ENCODE measurements around the gene FCAMR. TPM values are rescaled to one million over a fixed set of nuclear protein-coding genes. Genes with fewer than 3 reads are reported as not detected.

The FCAMR gene
- total and polyA plus RNA-seq, 3 experiments from 2014 or later, result not detected

- H3K27me3 Mint-ChIP-seq, result peaks cover 4 to 5% of the 10 kb centered on the region in 2 donors
- no peaks in the 10 kb centered on the region for H3K36me3 Mint-ChIP-seq
- CTCF ChIA-PET, result interaction anchor here (1.0 to 1.2 kb wide), 2 partner anchors 204 to 449 kb away, joined by 3 read pairs; no protein-coding TSS in a partner anchor
- H3K4me3 ChIP-seq (ENCODE audit: low read length), result no peak overlapping the region
- H3K9me3 ChIP-seq (ENCODE audit: low read length), result no peaks in the 10 kb centered on the region
- H3K9me3 Mint-ChIP-seq, result no peaks in the 10 kb centered on the region
- no peak overlapping the region for H3K27ac Mint-ChIP-seq
- no peak overlapping the region for H3K27ac ChIP-seq (ENCODE audit: low read depth, low read length)
- POLR2A ChIA-PET, result no interaction called here
- H3K4me1 ChIP-seq (ENCODE audit: insufficient read depth, low read length), result no peaks in the 10 kb centered on the region
- H3K27me3 ChIP-seq (ENCODE audit: insufficient read depth, low read length, poor library complexity, severe bottlenecking), result no peaks in the 10 kb centered on the region
- peaks cover 0 to 5% (median 0%) of the 10 kb centered on the region in 3 donors for H3K4me1 Mint-ChIP-seq
- no peaks in the 10 kb centered on the region for H3K36me3 ChIP-seq (ENCODE audit: insufficient read depth, low read length)
- H3K4me3 Mint-ChIP-seq, result no peak overlapping the region
- no peak for DNase-seq
Measured at GRCh38 chr1:206939131-206939530, 31.1 kb downstream of the FCAMR start.

- peaks cover 0 to 7% of the 10 kb centered on the region in 2 donors for H3K27me3 Mint-ChIP-seq
- no peak overlapping the region for H3K4me3 Mint-ChIP-seq
- ChIA-PET CTCF (interaction anchor here (2.8 to 3.0 kb wide), 2 partner anchors 12 to 25 kb away, joined by 13 to 16 read pairs; no protein-coding TSS in a partner anchor), POLR2A (no interaction called here)
- peaks cover 8 to 10% (median 9%) of the 10 kb centered on the region in 3 donors for H3K4me1 Mint-ChIP-seq
- no peak for DNase-seq
- peaks cover 9% of the 10 kb centered on the region for H3K4me1 ChIP-seq (ENCODE audit: insufficient read depth, low read length)
- H3K36me3 Mint-ChIP-seq, result no peaks in the 10 kb centered on the region
- no peak overlapping the region for H3K27ac Mint-ChIP-seq
- H3K36me3 ChIP-seq (ENCODE audit: insufficient read depth, low read length), result no peaks in the 10 kb centered on the region
- no peak overlapping the region for H3K27ac ChIP-seq (ENCODE audit: low read depth, low read length)
- H3K9me3 Mint-ChIP-seq, result no peaks in the 10 kb centered on the region
- H3K27me3 ChIP-seq (ENCODE audit: insufficient read depth, low read length, poor library complexity, severe bottlenecking), result no peaks in the 10 kb centered on the region
- H3K4me3 ChIP-seq (ENCODE audit: low read length), result no peak overlapping the region
- no peaks in the 10 kb centered on the region for H3K9me3 ChIP-seq (ENCODE audit: low read length)
Measured at GRCh38 chr1:206937425-206937824, 32.8 kb downstream of the FCAMR start.

DNA sequence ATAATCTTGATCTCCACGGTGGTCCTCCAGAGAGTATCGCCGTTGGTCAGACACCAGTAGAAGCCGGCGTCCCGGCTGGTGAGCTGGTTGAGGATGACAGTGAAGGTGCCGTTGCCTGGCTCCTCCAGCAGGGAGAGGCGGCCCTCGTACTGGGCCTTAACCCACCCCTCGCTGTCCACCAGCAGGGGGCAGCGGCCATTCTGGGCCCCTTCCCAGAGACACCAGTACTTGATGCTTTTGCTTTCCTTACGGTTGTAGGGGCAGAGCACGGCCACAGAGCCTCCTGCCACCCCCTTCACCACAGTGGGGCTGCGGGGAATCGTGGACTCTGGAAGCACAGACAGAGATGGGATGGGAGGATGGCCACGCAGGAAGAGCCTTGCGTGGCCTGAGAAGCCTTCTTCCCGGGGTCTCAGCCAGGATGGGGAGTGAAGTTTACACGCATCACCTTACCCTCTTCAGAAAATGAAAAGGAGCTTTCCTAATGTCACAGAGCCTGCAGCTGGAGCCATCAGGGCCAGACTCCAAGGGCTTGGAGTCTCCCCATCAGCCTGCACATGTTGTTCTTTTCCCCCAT is 34.7 kb downstream of the FCAMR start:
- H3K27ac Mint-ChIP-seq, result no peak overlapping the region
- peaks cover 18 to 25% (median 24%) of the 10 kb centered on the region in 3 donors for H3K4me1 Mint-ChIP-seq
- no peaks in the 10 kb centered on the region for H3K9me3 ChIP-seq (ENCODE audit: low read length)
- H3K27ac ChIP-seq (ENCODE audit: low read depth, low read length), result no peak overlapping the region
- POLR2A ChIA-PET, result interaction anchor here (0.6 to 1.7 kb wide), 3 partner anchors 9 to 14 kb away, joined by 3 to 5 read pairs (median 4); partner anchors contain the start of gene FCMR
- H3K4me3 ChIP-seq (ENCODE audit: low read length), result no peak overlapping the region
- H3K4me3 Mint-ChIP-seq, result no peak overlapping the region
- no peaks in the 10 kb centered on the region for H3K27me3 ChIP-seq (ENCODE audit: insufficient read depth, low read length, poor library complexity, severe bottlenecking)
- peaks cover 16% of the 10 kb centered on the region for H3K4me1 ChIP-seq (ENCODE audit: insufficient read depth, low read length)
- DNase-seq, result peak in 3 of 5 donors; percentile 13 to 49 (median 18)
- H3K36me3 Mint-ChIP-seq, result no peaks in the 10 kb centered on the region
- H3K9me3 Mint-ChIP-seq, result no peaks in the 10 kb centered on the region
- CTCF ChIA-PET, result interaction anchor here (1.2 to 3.0 kb wide), 8 partner anchors 10 to 201 kb away, joined by 3 to 16 read pairs (median 6); no protein-coding TSS in a partner anchor
- peaks cover 0 to 4% of the 10 kb centered on the region in 2 donors for H3K27me3 Mint-ChIP-seq
- H3K36me3 ChIP-seq (ENCODE audit: insufficient read depth, low read length), result no peaks in the 10 kb centered on the region

DNA sequence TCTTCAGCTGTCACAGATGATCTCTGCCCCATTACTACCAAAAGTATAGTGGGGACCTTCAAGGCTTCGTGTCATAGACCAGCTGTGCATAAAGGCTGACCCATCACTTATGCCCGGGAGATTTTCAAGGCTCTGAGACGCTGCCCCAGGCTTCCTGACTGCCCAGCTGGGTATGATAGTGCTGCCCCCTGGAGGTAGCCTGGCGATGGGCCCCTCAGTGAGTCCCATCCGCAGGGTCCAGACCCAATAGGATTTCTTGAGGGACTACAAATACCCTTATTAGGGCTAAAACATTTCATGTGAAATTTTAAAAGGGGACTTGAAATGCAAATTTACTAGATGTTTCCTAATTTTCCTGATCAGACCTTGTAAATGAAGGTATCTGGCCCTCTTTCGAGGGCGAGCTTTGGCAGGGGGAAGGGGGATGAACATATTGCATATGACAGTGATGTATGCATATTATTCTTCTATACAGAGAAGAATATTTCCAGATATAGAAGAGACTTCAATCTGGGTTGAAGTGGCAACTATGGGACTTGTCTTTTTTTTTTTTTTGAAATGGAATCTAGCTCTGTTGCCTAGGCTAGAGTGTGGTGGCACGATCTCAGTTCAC is 36.8 kb downstream of the FCAMR start:
- no peaks in the 10 kb centered on the region for H3K27me3 ChIP-seq (ENCODE audit: insufficient read depth, low read length, poor library complexity, severe bottlenecking)
- Mint-ChIP-seq H3K36me3 (no peaks in the 10 kb centered on the region), H3K9me3 (no peaks in the 10 kb centered on the region), H3K4me1 (peaks cover 29 to 39% (median 36%) of the 10 kb centered on the region in 3 donors), H3K27me3 (peaks cover 0 to 2% of the 10 kb centered on the region in 2 donors), H3K27ac (peak overlapping the region in 5 of 8 donors; percentile 19 to 75 (median 55)), H3K4me3 (no peak overlapping the region)
- H3K4me3 ChIP-seq (ENCODE audit: low read length), result no peak overlapping the region
- no peaks in the 10 kb centered on the region for H3K36me3 ChIP-seq (ENCODE audit: insufficient read depth, low read length)
- ChIA-PET POLR2A (interaction anchor here (0.6 to 2.1 kb wide), 2 partner anchors 11 to 28 kb away, joined by 3 to 8 read pairs; partner anchors contain the start of gene FCMR), CTCF (interaction anchor here (0.9 to 10.0 kb wide), 27 partner anchors 8 to 299 kb away, joined by 3 to 138 read pairs (median 4); partner anchors contain the start of genes FCMR and IL20)
- H3K27ac ChIP-seq (ENCODE audit: low read depth, low read length), result no peak overlapping the region
- H3K4me1 ChIP-seq (ENCODE audit: insufficient read depth, low read length), result peaks cover 27% of the 10 kb centered on the region
- peak; percentile 63 to 80 (median 64) for DNase-seq
- H3K9me3 ChIP-seq (ENCODE audit: low read length), result no peaks in the 10 kb centered on the region

DNA sequence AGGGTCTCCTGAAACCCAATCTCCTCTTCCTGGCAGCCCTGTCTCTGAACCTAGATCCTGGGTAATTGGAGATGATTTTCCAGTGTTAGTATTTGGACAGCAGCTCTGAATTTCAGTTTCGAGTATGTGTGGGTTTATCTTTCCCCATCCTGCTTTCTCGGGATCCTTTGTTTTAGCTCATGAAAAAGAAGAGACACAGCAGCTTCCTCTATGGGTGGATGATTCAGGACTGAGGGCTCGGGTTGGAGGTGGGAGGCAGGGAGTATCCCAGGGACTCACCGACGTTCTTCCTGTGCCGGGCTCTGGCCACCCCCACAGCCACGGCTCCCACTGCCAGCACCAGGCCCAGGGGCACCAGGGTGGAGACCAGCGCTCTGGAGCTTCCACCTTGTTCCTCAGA is 38.1 kb downstream of the FCAMR start:
- H3K4me1 ChIP-seq (ENCODE audit: insufficient read depth, low read length), result peaks cover 30% of the 10 kb centered on the region
- H3K27me3 Mint-ChIP-seq, result peaks cover 0 to 2% of the 10 kb centered on the region in 2 donors
- H3K4me3 ChIP-seq (ENCODE audit: low read length), result no peak overlapping the region
- H3K9me3 Mint-ChIP-seq, result no peaks in the 10 kb centered on the region
- DNase-seq, result no peak
- H3K27ac ChIP-seq (ENCODE audit: low read depth, low read length), result no peak overlapping the region
- peaks cover 38 to 49% (median 47%) of the 10 kb centered on the region in 3 donors for H3K4me1 Mint-ChIP-seq
- POLR2A ChIA-PET, result interaction anchor here (2.1 kb wide), 1 partner anchor 10 kb away, joined by 8 read pairs; the partner anchor contains the start of gene FCMR
- no peaks in the 10 kb centered on the region for H3K36me3 ChIP-seq (ENCODE audit: insufficient read depth, low read length)
- no peaks in the 10 kb centered on the region for H3K36me3 Mint-ChIP-seq
- CTCF ChIA-PET, result interaction anchor here (0.7 to 10.0 kb wide), 14 partner anchors 10 to 206 kb away, joined by 3 to 138 read pairs (median 6); partner anchors contain the start of genes FCMR and IL20
- no peaks in the 10 kb centered on the region for H3K9me3 ChIP-seq (ENCODE audit: low read length)
- no peaks in the 10 kb centered on the region for H3K27me3 ChIP-seq (ENCODE audit: insufficient read depth, low read length, poor library complexity, severe bottlenecking)
- no peak overlapping the region for H3K4me3 Mint-ChIP-seq
- peak overlapping the region; percentile 29 to 98 (median 48) for H3K27ac Mint-ChIP-seq

GRCh38 chr1:206931709-206932108 is 38.6 kb downstream of the FCAMR start:
- H3K36me3 Mint-ChIP-seq, result no peaks in the 10 kb centered on the region
- peak overlapping the region; percentile 25 to 98 (median 48) for H3K27ac Mint-ChIP-seq
- H3K36me3 ChIP-seq (ENCODE audit: insufficient read depth, low read length), result no peaks in the 10 kb centered on the region
- peaks cover 0 to 2% of the 10 kb centered on the region in 2 donors for H3K27me3 Mint-ChIP-seq
- H3K27ac ChIP-seq (ENCODE audit: low read depth, low read length), result no peak overlapping the region
- DNase-seq, result no peak
- H3K9me3 ChIP-seq (ENCODE audit: low read length), result no peaks in the 10 kb centered on the region
- H3K4me3 ChIP-seq (ENCODE audit: low read length), result no peak overlapping the region
- ChIA-PET POLR2A (interaction anchor here (2.1 kb wide), 1 partner anchor 9 kb away, joined by 8 read pairs; the partner anchor contains the start of gene FCMR), CTCF (interaction anchor here (0.7 to 10.0 kb wide), 12 partner anchors 10 to 205 kb away, joined by 3 to 138 read pairs (median 8); partner anchors contain the start of genes FCMR and IL20)
- H3K4me1 Mint-ChIP-seq, result peaks cover 38 to 51% (median 47%) of the 10 kb centered on the region in 3 donors
- H3K9me3 Mint-ChIP-seq, result no peaks in the 10 kb centered on the region
- no peaks in the 10 kb centered on the region for H3K27me3 ChIP-seq (ENCODE audit: insufficient read depth, low read length, poor library complexity, severe bottlenecking)
- no peak overlapping the region for H3K4me3 Mint-ChIP-seq
- H3K4me1 ChIP-seq (ENCODE audit: insufficient read depth, low read length), result peaks cover 33% of the 10 kb centered on the region

DNA sequence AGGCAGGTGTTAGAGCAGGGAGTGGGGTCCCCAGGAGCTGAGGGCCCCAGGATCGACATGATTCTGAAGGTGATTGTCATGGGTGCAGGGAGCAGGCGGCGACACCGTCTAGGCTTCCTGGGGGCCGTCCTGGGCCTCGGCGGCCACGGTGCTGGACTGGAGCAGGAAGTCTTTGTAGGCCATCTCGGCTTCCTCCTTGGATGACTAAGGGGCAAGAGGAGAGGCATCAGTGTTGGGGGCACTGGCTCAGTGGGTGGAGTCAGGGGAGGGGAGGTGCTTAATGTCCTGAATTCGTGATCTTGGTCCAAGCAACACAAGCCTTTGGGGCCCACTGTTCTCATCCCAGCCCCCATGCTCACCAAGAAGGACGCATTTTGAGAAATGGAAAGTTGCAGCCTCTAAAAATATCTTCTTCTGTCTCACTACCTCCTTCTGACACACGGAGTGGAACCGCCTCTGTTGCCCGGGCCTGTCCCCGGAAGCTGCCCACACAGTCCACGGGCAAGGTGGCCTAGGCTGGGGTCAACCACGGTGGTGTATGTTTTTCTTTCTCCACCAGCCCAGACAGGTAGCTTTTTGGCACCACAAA is 40.0 kb downstream of the FCAMR start:
- peaks cover 0 to 2% of the 10 kb centered on the region in 2 donors for H3K27me3 Mint-ChIP-seq
- Histone ChIP-seq H3K9me3 (ENCODE audit: low read length) (no peaks in the 10 kb centered on the region), H3K4me1 (ENCODE audit: insufficient read depth, low read length) (peaks cover 37% of the 10 kb centered on the region), H3K27me3 (ENCODE audit: insufficient read depth, low read length, poor library complexity, severe bottlenecking) (no peaks in the 10 kb centered on the region), H3K4me3 (ENCODE audit: low read length) (no peak overlapping the region), H3K36me3 (ENCODE audit: insufficient read depth, low read length) (no peaks in the 10 kb centered on the region), H3K27ac (ENCODE audit: low read depth, low read length) (no peak overlapping the region)
- H3K4me1 Mint-ChIP-seq, result peaks cover 43 to 56% (median 50%) of the 10 kb centered on the region in 3 donors
- no peaks in the 10 kb centered on the region for H3K9me3 Mint-ChIP-seq
- H3K4me3 Mint-ChIP-seq, result peak overlapping the region in 6 of 7 donors; percentile 17 to 76 (median 66)
- no peaks in the 10 kb centered on the region for H3K36me3 Mint-ChIP-seq
- H3K27ac Mint-ChIP-seq, result peak overlapping the region; percentile 78 to 98 (median 92)
- DNase-seq, result peak in 4 of 5 donors; percentile 18 to 60 (median 38)
- POLR2A ChIA-PET, result interaction anchor here (1.1 kb wide), 1 partner anchor 8 kb away, joined by 3 read pairs; no protein-coding TSS in a partner anchor
- CTCF ChIA-PET, result interaction anchor here (1.3 to 10.0 kb wide), 8 partner anchors 8 to 196 kb away, joined by 3 to 138 read pairs (median 10); partner anchors contain the start of gene FCMR

Measured in CD8-positive, alpha-beta memory T cell (primary cell).